Activated naive CD8-positive, alpha-beta T cell treated with anti-CD3 and anti-CD28 coated beads for 36 hours (primary cell): ENCODE measurements around the gene FHL2. TPM values are rescaled to one million over a fixed set of nuclear protein-coding genes. Genes with fewer than 3 reads are reported as not detected.
"Not testable (repeated sequence)": the region's sequence is repeated elsewhere in the genome, so short reads cannot be mapped to it uniquely, and the experiment has no call there.

Source experiments
- DNase-seq: peaks from one replicate; pipeline ENCODE4 v3.0.0; 2021
- H3K27ac Mint-ChIP-seq: one replicate; pipeline ENCODE4 v1.8.0; 2022; ENCODE audit warnings: mild to moderate bottlenecking, moderate library complexity, mixed read lengths
- H3K27me3 Mint-ChIP-seq: one replicate; pipeline ENCODE4 v1.8.0; 2022; ENCODE audit warnings: mild to moderate bottlenecking, mixed read lengths
- H3K36me3 Mint-ChIP-seq: one replicate; pipeline ENCODE4 v1.8.0; 2021; ENCODE audit warnings: mild to moderate bottlenecking, mixed read lengths
- H3K4me1 Mint-ChIP-seq: one replicate; pipeline ENCODE4 v1.8.0; 2021; ENCODE audit warnings: mixed read lengths
- H3K4me3 Mint-ChIP-seq: one replicate; pipeline ENCODE4 v1.8.0; 2022; ENCODE audit warnings: mild to moderate bottlenecking, moderate library complexity, mixed read lengths
- H3K9me3 Mint-ChIP-seq: one replicate; pipeline ENCODE4 v1.8.0; 2022; ENCODE audit warnings: mixed read lengths
- total RNA-seq, 2 experiments: library from RNA; stranded (reverse); gene quantifications; one replicate each; pipeline ENCODE4 v1.2.3, GENCODE V29; 2021

The FHL2 gene
- total RNA-seq, 2 experiments from 2014 or later: 4.7 to 5.1 TPM

- Mint-ChIP-seq H3K27ac (no peak overlapping the region), H3K4me1 (peaks cover 23% of the 10 kb centered on the region), H3K36me3 (no peaks in the 10 kb centered on the region), H3K27me3 (peaks cover 7% of the 10 kb centered on the region), H3K4me3 (no peak overlapping the region), H3K9me3 (no peaks in the 10 kb centered on the region)
- no peak for DNase-seq
Measured at GRCh38 chr2:105428387-105429018, 29.7 kb upstream of the FHL2 start.

GRCh38 chr2:105427485-105427884, 28.6 kb upstream of the FHL2 start:
- Mint-ChIP-seq H3K27me3 (peaks cover 9% of the 10 kb centered on the region), H3K4me3 (peak overlapping the region; percentile 56), H3K27ac (peak overlapping the region; percentile 19), H3K36me3 (no peaks in the 10 kb centered on the region), H3K4me1 (peaks cover 23% of the 10 kb centered on the region), H3K9me3 (no peaks in the 10 kb centered on the region)
- DNase-seq: no peak

- H3K4me1 Mint-ChIP-seq: peaks cover 23% of the 10 kb centered on the region
- peak; percentile 14 for DNase-seq
- peaks cover 9% of the 10 kb centered on the region for H3K27me3 Mint-ChIP-seq
- no peaks in the 10 kb centered on the region for H3K36me3 Mint-ChIP-seq
- no peak overlapping the region for H3K27ac Mint-ChIP-seq
- H3K4me3 Mint-ChIP-seq: peak overlapping the region; percentile 56
- H3K9me3 Mint-ChIP-seq: no peaks in the 10 kb centered on the region
Measured at GRCh38 chr2:105426626-105427292, 27.9 kb upstream of the FHL2 start.

- H3K27ac Mint-ChIP-seq: no peak overlapping the region
- H3K4me3 Mint-ChIP-seq: peak overlapping the region; percentile 56
- peaks cover 23% of the 10 kb centered on the region for H3K4me1 Mint-ChIP-seq
- H3K27me3 Mint-ChIP-seq: peaks cover 9% of the 10 kb centered on the region
- no peaks in the 10 kb centered on the region for H3K36me3 Mint-ChIP-seq
- no peaks in the 10 kb centered on the region for H3K9me3 Mint-ChIP-seq
- DNase-seq: no peak
Measured at GRCh38 chr2:105425936-105426625, 27.2 kb upstream of the FHL2 start.

- DNase-seq, H3K4me3 Mint-ChIP-seq, H3K27ac Mint-ChIP-seq, H3K27me3 Mint-ChIP-seq, H3K36me3 Mint-ChIP-seq, H3K9me3 Mint-ChIP-seq: not testable (repeated sequence)
- H3K4me1 Mint-ChIP-seq: peaks cover 23% of the 10 kb centered on the region
Measured at GRCh38 chr2:105424836-105425235, 26.0 kb upstream of the FHL2 start.

GRCh38 chr2:105422801-105423200, 23.9 kb upstream of the FHL2 start:
- peaks cover 30% of the 10 kb centered on the region for H3K4me1 Mint-ChIP-seq
- peaks cover 4% of the 10 kb centered on the region for H3K9me3 Mint-ChIP-seq
- peaks cover 3% of the 10 kb centered on the region for H3K36me3 Mint-ChIP-seq
- H3K27ac Mint-ChIP-seq: no peak overlapping the region
- H3K4me3 Mint-ChIP-seq: no peak overlapping the region
- peaks cover 9% of the 10 kb centered on the region for H3K27me3 Mint-ChIP-seq
- DNase-seq: no peak

GRCh38 chr2:105421053-105421452, 22.2 kb upstream of the FHL2 start:
- peaks cover 19% of the 10 kb centered on the region for H3K27me3 Mint-ChIP-seq
- peaks cover 3% of the 10 kb centered on the region for H3K36me3 Mint-ChIP-seq
- H3K9me3 Mint-ChIP-seq: peaks cover 4% of the 10 kb centered on the region
- H3K4me1 Mint-ChIP-seq: peaks cover 28% of the 10 kb centered on the region
- no peak overlapping the region for H3K27ac Mint-ChIP-seq
- no peak overlapping the region for H3K4me3 Mint-ChIP-seq
- no peak for DNase-seq

GRCh38 chr2:105418522-105418921, 19.7 kb upstream of the FHL2 start:
- Mint-ChIP-seq H3K9me3 (peaks cover 4% of the 10 kb centered on the region), H3K4me3 (no peak overlapping the region), H3K4me1 (peaks cover 24% of the 10 kb centered on the region), H3K27ac (no peak overlapping the region), H3K27me3 (peaks cover 31% of the 10 kb centered on the region), H3K36me3 (peaks cover 3% of the 10 kb centered on the region)
- DNase-seq: no peak

- peaks cover 33% of the 10 kb centered on the region for H3K27me3 Mint-ChIP-seq
- peaks cover 4% of the 10 kb centered on the region for H3K9me3 Mint-ChIP-seq
- H3K4me3 Mint-ChIP-seq: no peak overlapping the region
Measured at GRCh38 chr2:105417857-105418436, 19.1 kb upstream of the FHL2 start.

GRCh38 chr2:105416156-105416555, 17.3 kb upstream of the FHL2 start:
- Mint-ChIP-seq H3K4me1 (peaks cover 32% of the 10 kb centered on the region), H3K9me3 (peaks cover 4% of the 10 kb centered on the region), H3K27me3 (peaks cover 46% of the 10 kb centered on the region), H3K27ac (no peak overlapping the region), H3K36me3 (peaks cover 3% of the 10 kb centered on the region), H3K4me3 (no peak overlapping the region)
- DNase-seq: no peak

More at GRCh38 chr2:105417857-105418436, 19.1 kb upstream of the FHL2 start:
- Mint-ChIP-seq H3K27ac (peak overlapping the region; percentile 14), H3K36me3 (peaks cover 3% of the 10 kb centered on the region), H3K4me1 (peaks cover 26% of the 10 kb centered on the region)
- no peak for DNase-seq

- DNase-seq: no peak
- H3K4me1 Mint-ChIP-seq: peaks cover 32% of the 10 kb centered on the region
- H3K9me3 Mint-ChIP-seq: peaks cover 1% of the 10 kb centered on the region
- no peak overlapping the region for H3K4me3 Mint-ChIP-seq
- no peak overlapping the region for H3K27ac Mint-ChIP-seq
- H3K36me3 Mint-ChIP-seq: no peaks in the 10 kb centered on the region
- H3K27me3 Mint-ChIP-seq: peaks cover 49% of the 10 kb centered on the region
Measured at GRCh38 chr2:105415007-105415406, 16.2 kb upstream of the FHL2 start.

GRCh38 chr2:105413206-105413605, 14.4 kb upstream of the FHL2 start:
- H3K27ac Mint-ChIP-seq: no peak overlapping the region
- H3K4me3 Mint-ChIP-seq: no peak overlapping the region
- no peak for DNase-seq
- no peaks in the 10 kb centered on the region for H3K36me3 Mint-ChIP-seq
- peaks cover 27% of the 10 kb centered on the region for H3K4me1 Mint-ChIP-seq
- peaks cover 62% of the 10 kb centered on the region for H3K27me3 Mint-ChIP-seq
- H3K9me3 Mint-ChIP-seq: no peaks in the 10 kb centered on the region

- peaks cover 21% of the 10 kb centered on the region for H3K4me1 Mint-ChIP-seq
- H3K27ac Mint-ChIP-seq: no peak overlapping the region
- H3K36me3 Mint-ChIP-seq: no peaks in the 10 kb centered on the region
- no peaks in the 10 kb centered on the region for H3K9me3 Mint-ChIP-seq
- H3K27me3 Mint-ChIP-seq: peaks cover 63% of the 10 kb centered on the region
- no peak for DNase-seq
- H3K4me3 Mint-ChIP-seq: no peak overlapping the region
Measured at GRCh38 chr2:105412584-105412983, 13.7 kb upstream of the FHL2 start.

GRCh38 chr2:105411720-105412407, 13.0 kb upstream of the FHL2 start:
- Mint-ChIP-seq H3K27ac (no peak overlapping the region), H3K9me3 (no peaks in the 10 kb centered on the region), H3K27me3 (peaks cover 58% of the 10 kb centered on the region), H3K4me1 (peaks cover 14% of the 10 kb centered on the region), H3K36me3 (no peaks in the 10 kb centered on the region), H3K4me3 (no peak overlapping the region)
- no peak for DNase-seq

- Mint-ChIP-seq H3K4me3 (no peak overlapping the region), H3K36me3 (no peaks in the 10 kb centered on the region), H3K27ac (no peak overlapping the region), H3K9me3 (no peaks in the 10 kb centered on the region), H3K4me1 (peaks cover 8% of the 10 kb centered on the region), H3K27me3 (peaks cover 55% of the 10 kb centered on the region)
- DNase-seq: no peak
Measured at GRCh38 chr2:105410554-105410953, 11.7 kb upstream of the FHL2 start.
